GM18907 (cell line): ENCODE data around the gene TPSG1.
"Not testable (repeated sequence)": the region's sequence is repeated elsewhere in the genome, so short reads cannot be mapped to it uniquely, and the experiment has no call there.

Experiments used
- ATAC-seq: cut with Tn5 transposase; IDR thresholded peaks from one replicate; pipeline ENCODE4 v1.9.1; 2021; ENCODE audit warnings: mild to moderate bottlenecking, moderate library complexity; ENCODE audit not compliant: unreplicated experiment

The TPSG1 gene

DNA sequence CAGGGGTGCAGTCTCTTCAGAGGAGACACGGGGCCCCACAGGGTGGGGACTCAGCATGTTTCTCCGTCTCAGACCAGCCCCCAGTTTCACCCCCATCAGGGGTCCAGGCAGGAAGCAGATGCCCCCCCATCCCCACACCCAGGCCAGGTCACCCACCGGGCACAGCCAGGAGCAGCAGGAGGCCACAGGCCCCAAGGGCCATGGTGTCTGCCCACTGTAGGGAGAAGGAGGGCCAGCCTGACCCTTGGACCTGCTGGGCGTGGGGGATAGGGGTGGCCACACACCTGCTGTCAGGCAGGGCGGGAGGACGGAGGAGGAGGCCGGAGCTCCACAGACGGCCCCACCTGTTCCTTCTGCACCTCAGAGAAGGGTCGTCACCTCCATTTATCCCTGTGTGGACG is at the start of gene TPSG1:
TSS of gene TPSG1 (minus strand) at position 218 of the 401 bp plus-strand sequence. CDS start at position 202, 16 bp downstream.
- ATAC-seq, result no peak

DNA sequence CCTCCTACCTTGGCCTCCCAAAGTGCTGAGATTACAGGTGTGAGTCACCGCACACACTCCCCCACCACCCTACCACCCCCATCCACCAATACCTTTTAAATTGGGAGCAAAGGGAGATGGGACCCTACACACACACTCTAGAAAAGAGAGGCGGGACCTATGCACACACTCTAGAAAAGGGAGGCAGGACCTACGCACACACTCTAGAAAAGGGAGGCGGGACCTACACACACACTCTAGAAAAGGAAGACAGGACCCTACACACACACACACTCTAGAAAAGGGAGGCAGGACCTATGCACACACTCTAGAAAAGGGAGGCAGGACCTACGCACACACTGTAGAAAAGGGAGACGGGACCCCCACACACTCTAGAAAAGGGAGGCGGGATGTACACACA is 49.7 kb upstream of the TPSG1 start:
- ATAC-seq, result no peak

DNA sequence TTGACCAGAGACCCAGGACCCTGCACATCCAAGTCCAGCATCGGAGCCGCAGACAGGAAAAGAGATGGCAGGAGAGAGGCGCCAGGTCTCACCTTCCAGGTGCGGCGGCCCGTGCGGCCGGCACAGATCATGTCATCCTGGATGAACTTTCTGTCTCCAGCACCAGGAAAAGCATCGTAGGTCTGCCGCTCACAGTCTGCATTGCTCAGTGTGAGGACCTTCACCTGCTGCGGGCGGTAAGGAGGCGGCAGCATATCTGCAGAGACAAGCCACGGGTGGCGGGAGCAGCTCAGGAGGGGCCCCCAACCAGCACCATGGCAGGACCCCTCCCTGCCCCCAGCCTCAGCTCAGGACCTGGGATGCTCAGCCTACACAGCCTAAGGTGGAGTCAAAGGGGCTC is 48.7 kb upstream of the TPSG1 start:
- no peak for ATAC-seq

DNA sequence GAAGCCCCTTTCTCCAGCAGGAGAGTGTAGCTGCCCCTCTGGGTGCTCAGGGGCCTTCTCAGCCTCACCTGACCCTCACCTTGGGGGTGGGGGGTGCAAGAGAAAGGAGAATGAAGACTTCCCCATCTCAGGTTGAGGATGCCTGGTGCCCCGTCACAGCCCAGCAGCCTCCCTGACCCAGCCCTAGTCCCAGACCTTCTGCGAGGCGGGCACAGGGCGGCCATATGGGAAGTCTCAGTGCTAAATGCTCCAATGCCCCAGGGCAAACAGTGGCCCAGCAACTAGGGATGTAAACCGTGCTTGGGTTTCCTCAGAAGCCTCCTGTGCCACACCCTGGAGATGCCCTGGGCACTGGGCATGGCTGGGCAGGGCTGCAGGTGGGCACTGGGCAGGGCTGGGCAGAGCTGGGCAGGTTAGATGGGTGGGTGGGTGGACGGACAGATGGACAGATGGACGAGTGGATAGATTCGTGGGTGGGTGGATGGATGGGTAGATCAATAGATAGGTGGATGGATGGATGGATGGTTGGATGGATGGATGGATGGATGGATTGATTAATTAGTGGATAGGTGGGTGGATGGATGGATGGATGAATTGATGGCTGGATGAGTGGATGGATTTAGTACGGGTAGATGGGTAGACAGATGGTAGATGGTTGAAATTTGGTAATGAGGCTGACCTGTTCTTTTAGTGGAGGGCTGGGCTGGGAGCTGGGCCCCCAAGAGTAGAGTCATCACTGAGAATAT is 47.6 kb upstream of the TPSG1 start:
- ATAC-seq, result no peak

DNA sequence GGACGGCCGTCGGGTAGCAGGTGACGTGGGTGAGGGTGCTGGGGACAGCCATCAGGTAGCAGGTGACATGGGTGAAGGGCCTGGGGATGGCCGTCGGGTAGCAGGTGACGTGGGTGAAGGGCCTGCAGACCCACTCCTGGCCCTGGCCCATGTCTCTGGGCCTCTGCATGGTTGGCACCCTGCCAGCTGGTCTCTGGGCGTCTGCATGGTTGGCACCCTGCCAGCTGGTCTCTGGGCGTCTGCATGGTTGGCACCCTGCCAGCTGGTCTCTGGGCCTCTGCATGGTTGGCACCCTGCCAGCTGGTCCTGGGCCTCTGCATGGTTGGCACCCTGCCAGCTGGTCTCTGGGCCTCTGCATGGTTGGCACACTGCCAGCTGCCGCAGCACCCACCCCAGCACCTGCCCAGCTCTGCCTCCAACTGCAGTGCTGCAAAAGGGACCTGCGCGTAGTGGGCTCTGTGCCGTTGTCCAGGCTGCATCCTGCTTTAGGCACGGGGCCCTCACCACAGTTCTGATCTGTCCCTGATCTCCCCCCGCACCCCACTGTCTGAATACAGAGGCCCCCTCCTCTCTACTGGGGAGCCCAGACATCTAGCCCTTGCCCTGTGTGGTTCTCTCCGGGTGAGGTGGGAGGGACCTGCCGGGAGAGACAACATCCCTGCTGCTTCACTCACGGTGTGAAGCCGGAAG is 46.8 kb upstream of the TPSG1 start:
- not testable (repeated sequence) for ATAC-seq

DNA sequence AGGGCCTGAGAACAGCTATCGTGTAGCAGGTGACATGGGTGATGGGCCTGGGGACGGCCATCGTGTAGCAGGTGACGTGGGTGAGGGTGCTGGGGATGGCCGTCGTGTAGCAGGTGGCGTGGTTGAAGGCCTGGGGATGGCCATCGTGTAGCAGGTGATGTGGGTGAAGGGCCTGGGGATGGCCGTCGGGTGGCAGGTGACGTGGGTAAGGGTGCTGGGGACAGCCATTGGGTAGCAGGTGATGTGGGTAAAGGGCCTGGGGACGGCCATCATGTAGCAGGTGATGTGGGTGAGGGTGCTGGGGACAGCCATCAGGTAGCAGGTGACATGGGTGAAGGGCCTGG is 46.3 kb upstream of the TPSG1 start:
- no peak for ATAC-seq

DNA sequence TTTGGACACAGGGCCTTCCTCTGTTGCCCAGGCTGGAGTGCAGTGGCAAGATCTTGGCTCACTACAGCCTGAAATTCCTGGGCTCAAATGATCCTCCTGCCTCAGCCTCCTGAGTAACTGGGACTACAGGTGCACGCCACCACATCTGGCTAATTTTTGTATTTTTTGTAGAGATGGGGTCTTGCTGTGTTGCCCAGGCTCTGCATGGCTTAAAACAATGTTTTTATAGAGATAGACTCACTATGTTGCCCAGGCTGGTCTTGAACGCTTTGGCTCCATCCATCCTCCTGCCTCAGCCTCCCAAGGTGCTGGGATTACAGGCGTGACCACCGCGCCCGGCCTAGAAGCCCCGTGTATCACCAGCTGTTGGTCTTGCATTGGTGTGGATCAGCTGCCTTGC is 44.4 kb upstream of the TPSG1 start:
- ATAC-seq, result not testable (repeated sequence)

DNA sequence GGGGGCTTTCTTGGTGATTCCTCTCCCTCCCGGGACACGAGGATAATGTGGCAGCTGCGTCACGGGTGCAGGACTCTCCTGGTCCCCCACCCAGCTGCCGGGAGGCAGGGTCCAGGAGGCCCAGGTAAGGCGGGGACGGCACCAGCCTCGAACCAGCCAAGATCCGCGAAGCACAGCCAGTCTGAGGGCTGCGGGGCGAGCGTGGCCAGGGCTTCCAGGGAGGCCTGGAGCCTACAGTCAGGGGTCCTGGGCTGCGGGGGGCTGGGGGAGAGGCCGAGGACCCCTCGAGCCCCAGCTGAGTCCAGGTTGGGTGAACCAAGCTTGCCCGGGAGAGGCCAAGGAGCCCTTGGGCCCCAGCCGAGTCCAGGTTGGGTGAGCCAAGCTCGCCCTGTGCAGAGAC is 40.8 kb upstream of the TPSG1 start:
- no peak for ATAC-seq

DNA sequence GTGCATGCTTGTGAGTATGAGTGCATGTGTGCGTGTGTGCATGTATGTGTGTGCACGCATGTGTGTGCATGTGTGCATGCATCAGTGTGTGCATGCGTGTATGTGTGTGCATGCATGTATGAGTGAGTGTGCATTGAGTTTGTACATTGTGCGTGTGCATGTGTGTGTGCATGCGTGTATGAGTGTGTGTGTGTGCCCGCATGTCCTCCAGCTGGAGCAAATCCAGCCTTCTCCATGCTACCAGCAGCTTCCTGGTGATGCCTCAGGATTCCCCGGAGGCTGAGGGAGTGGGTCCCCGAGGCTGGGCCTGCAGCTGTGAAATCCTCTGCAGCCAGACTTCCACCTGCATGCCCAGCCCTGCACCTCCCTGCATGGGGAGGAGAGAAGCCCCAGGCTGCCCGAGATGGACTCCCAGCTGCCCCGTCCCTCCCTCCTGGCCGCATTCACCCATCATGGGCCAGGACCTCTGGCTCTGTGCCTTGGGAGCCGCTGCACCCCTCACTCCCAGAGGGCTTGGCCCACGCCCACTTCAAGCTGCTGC is 40.1 kb upstream of the TPSG1 start:
- ATAC-seq, result no peak

DNA sequence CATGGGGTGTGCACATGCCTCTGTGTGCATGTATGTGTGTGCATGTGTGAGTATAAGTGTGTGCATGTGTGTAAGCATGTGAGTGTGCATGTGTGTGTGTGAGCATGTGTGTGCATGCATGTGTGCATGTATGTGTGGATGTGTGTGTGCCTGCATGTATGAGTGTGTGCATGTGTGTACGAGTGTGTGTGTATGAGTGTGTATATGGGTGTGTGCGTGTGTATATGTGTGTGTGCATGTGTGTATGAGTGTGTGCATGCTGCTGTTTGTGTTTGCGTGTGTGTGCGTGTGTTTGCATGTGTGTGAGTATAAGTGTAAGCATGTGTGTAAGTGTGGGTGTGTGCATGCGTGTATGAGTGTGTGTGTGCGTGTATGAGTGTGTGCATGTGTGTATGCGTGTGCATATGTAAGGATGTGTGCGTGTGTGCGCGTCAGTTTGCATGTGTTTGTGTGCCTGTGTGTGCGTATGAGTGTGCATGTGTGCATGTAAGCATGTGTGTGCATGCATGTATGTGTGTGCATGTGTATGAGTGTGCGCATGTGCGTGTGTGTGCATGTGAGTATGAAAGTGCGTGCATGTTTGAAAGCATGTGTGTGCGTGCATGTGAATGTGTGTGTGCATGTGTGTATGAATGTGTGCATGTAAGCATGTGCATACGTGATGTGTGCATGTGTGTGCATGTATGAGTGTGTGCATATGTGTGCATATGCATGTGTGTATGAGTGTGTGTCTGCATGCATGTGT is 39.4 kb upstream of the TPSG1 start:
- no peak for ATAC-seq

DNA sequence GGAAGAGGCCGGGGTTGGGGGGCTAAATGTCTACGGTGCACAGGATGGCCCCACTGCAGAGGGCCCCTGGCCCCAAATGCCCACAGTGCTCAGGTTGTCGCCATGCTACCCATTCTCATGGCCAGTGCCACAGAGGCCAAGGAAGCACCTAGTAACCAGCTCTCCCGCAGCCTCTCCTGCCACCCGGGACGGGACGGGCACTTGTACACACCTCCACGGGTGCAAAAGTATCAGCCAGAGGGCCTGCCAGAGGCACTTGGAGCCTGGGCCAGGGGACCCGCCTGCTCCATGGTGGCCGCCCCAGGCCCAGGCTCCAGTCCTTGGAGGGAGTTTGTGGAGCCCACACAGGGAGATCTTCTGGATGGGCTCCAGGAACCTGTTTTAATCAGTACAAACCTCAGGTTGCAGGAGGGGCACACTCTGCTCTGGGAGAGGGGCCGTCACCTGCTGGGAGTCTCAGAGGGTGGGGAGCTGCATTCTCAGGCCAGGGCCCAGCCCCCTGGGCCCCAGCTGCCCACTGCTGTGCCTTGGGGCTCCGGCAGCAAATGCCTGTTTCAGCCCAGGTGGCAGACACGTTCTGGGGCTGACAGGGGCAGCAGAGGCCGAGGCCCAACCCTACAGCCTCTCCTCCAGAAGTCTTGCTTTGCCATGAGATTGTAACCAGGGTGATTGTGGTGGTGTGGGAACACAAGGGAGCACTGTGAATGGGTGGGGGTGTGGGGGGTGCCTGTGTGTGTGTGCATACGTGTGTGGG is 38.7 kb upstream of the TPSG1 start:
- ATAC-seq, result no peak

DNA sequence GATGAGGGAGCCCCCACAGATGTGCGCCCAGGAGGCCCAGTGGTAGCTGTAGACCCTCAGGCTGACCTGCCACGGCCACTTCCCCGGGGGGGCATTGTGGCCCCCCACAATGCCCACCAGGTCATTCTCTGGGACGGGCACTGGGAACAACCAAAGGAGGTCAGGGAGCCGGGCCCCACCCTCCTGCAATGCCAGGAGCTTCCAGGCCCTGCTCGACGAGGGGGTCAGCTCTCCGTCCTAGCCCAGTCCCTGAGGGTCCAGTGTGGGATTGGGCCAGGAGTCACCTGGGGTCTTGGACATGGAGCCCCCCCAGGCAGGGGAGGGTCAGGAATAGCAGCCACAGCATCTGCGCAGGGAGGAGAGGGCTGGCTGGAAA is 37.8 kb upstream of the TPSG1 start:
- no peak for ATAC-seq

DNA sequence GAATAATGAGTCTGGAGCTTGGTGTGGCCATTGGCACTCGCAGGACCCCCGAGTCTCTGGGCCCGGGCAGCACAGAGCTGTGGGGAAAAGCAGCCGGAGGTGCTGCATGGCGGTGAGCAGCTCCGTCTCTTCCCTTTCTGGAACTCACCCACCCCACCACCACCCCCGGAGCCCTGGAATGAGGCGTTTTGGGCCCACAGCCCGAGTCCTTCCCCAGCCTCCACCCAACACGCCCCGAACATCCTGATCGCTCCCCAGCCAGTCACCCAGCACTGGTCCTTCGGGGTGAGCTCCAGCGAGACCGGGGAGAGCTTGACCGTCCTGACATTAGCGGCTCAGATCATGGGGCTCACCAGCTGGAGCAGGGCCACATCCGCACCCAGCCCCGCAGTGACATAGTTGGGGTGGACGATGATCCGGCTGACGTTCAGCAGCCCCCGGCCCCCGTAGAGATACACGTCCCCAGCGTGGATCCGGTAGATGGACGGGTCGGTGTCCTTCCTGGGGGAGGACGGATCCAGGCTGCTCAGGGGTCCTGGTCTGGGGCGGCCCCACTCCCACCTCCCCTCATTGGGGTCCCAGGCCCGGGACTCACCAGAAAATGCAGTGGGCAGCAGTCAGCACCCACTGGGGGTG is 37.3 kb upstream of the TPSG1 start:
- ATAC-seq, result no peak

DNA sequence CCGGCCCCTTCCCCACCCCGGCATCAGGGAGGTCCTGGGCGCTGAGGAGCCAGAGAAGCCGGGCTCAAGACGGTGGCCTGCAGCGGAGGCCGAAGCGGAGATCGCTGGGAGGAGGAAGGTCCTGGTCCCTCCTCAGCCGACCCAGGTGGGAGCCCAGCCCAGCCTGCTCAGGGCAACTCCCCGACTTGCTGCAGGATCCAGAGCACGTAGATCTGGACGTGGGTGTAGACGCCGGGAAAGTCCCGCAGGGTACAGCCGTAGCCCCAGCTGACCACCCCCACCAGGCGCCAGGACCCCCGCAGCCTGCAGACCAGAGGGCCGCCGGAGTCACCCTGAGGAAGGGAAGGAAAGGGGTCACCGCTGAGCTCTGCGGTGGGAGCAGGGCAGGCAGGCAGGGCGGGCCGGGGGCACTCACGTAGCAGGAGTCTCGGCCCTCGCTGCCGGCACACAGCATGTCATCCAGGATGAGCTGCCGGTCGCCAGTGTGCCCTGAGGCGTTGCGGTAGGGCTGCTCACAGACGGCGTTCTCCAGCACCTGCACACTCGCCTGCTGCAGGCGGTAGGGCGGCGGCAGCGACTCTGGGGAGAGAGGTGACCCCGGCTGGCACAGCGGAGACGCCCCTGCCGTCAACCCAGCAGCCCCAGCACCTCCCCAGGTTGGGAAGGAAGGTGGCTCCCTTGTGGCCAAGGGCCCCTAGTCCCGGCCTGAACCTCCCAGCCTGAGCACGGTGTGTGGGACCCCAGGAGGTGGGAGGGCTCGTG is 36.2 kb upstream of the TPSG1 start:
- no peak for ATAC-seq

DNA sequence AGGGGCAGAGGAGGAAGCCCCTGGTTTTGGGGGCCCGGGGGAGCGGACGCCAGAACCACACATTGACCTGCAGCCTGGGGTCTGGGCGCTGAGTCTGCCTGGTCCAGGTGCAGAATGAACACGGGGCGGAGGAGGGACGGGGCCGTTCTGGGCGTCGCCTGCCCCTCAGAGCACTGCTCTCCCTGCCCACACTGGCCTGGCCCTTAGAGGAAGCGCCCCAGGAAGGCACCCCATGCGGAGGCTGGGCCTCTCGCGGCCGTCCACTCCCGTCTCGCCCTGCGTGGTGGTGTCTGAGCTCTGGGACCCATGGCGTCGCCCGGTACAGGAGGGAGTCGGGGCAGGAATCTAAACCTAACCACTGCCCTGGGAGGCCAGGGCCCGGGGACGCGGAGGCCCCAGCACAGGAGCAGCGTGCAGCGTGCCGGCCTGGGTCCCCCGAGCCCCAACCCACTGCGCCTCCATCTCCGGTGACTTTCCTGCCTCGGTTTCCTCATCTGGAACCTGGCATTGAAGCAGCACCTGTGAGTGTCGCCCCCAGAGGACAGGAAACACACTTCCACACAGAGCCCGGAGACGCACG is 35.1 kb upstream of the TPSG1 start:
- no peak for ATAC-seq

DNA sequence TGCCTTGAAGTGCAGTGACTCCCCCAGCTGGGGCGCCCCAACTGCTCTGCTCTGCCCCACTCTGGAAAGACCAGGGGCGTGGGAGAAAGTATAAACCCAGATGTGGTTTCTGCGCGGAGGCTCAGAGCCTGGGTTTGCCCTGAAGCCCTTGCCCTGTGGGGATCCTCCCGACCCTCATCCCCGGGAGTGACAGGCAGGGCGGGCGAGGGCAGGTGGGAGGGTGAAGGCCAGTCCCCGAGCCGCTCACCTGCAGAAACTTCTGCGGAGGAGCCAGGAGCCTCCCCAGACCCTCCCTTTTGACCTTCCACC is 34.6 kb upstream of the TPSG1 start:
- no peak for ATAC-seq

DNA sequence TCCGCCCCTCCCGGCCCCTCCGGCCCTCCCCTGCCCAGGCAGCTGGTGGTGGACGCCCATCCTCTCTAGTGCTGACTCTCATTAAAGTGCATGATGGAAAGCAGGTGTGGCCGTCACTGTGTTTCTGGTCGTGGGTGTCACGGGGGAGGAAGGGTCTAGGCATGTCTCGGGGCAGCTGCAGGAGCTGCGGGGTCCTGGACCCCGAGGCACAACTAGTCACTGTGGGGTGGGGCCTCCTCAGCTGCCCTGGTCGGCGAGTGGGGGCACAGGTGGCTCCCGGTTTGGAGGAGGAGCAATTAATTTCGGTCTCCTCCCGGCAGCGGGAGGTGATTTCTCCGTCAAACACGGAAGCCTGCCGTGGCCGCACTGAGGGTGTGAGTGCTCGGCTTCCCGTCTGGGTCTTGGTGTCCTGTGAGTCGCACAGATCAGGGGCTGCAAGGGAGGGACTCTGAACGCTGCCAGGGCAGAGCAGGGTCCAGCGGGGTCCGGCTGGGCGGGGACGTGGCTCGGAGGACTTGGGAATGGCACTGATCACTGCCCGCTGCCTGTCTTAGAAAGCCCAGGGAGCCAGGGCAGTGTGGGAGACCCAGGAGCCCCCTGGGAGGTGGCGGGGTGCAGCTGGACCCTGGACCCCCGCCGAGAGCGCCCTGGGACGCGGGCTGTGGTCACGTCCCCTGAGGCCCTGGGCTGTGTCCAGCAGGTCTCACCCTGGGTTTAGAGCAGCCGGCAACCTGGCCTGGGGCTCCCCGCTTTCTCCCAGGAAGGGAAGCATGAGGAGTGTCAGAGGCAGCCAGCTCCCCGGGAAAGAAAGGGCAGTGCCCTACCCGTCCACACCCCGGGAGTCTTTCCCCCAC is 34.1 kb upstream of the TPSG1 start:
- no peak for ATAC-seq

DNA sequence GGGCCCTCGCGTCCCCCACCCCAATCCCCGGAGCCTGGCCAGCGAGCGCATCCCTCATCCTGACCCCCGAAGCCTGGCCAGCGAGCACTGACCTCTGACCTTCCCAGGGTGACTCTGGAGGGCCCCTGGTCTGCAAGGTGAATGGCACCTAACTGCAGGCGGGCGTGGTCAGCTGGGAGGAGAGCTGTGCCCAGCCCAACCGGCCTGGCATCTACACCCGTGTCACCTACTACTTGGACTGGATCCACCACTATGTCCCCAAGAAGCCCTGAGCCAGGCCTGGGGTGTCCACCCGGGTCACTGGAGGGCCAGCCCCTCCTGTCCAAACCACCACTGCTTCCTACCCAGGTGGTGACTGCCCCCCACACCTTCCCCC is 33.1 kb upstream of the TPSG1 start:
- no peak for ATAC-seq
